Activated T-helper 1 cell treated with anti-CD3 and anti-CD28 coated beads, Interleukin-2, amount 50 U/mL, for 16 hours (primary cell): ENCODE measurements around the gene CRHR2.

Experiments used
- DNase-seq, 2 donors: peaks; one replicate each; pipeline ENCODE4 v3.0.0-alpha.2; 2020; ENCODE audit warnings: low read depth in 1 of 2, low spot score in 1 of 2

Gene CRHR2

GRCh38 chr7:30633223-30633622 lies 49.0 kb downstream of the CRHR2 start:
- no peak for DNase-seq

GRCh38 chr7:30630986-30631385 lies 51.3 kb downstream of the CRHR2 start:
- no peak for DNase-seq

- DNase-seq = no peak
Observed at GRCh38 chr7:30627026-30627425, 55.2 kb downstream of the CRHR2 start.

GRCh38 chr7:30625283-30625682 lies 57.0 kb downstream of the CRHR2 start:
- no peak for DNase-seq

GRCh38 chr7:30618961-30619360 lies 63.3 kb downstream of the CRHR2 start:
- no peak for DNase-seq

GRCh38 chr7:30618080-30618676 lies 64.1 kb downstream of the CRHR2 start:
- DNase-seq = no peak

GRCh38 chr7:30617359-30617758 lies 64.9 kb downstream of the CRHR2 start:
- no peak for DNase-seq

- no peak for DNase-seq
Observed at GRCh38 chr7:30616318-30616717, 65.9 kb downstream of the CRHR2 start.

GRCh38 chr7:30613366-30614325 lies 68.6 kb downstream of the CRHR2 start:
- no peak for DNase-seq

- no peak for DNase-seq
Observed at GRCh38 chr7:30612658-30613265, 69.5 kb downstream of the CRHR2 start.

- no peak for DNase-seq
Observed at GRCh38 chr7:30605832-30606231, 76.4 kb downstream of the CRHR2 start.

GRCh38 chr7:30604901-30605300 lies 77.4 kb downstream of the CRHR2 start:
- DNase-seq = no peak
